ENCODE results near the gene ADGRL3.
"Not testable (repeated sequence)": the region's sequence is repeated elsewhere in the genome, so short reads cannot be mapped to it uniquely, and the experiment has no call there.

Gene ADGRL3

DNA sequence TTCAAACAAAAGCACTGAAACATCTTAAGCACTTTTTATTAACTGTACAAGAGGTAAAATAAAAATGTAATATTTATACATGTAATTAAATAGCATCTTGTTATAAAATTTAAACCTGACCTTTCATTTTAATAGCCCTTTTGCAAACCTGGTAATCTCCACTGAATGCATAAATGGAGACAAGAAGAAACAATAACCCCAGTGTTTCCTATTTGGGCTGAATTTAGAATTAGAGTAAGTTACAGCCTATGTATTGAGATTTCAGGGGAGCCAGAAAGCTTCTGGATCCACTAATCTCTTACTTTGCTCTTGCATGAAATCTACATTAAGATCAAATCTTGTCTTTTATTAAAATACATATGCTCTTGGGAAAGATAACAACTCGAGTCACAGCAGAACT, 261.8 kb downstream of the ADGRL3 start:
- Mint-ChIP-seq H3K36me3 (no peaks in the 10 kb centered on the region), H3K4me1 (no peaks in the 10 kb centered on the region), H3K27me3 (no peaks in the 10 kb centered on the region), H3K27ac (no peak overlapping the region), H3K9me3 (peaks cover 2 to 4% of the 10 kb centered on the region in 2 donors), H3K4me3 (no peak overlapping the region)
- DNase-seq (no peak), ATAC-seq (replicated peaks) (no peak)

DNA sequence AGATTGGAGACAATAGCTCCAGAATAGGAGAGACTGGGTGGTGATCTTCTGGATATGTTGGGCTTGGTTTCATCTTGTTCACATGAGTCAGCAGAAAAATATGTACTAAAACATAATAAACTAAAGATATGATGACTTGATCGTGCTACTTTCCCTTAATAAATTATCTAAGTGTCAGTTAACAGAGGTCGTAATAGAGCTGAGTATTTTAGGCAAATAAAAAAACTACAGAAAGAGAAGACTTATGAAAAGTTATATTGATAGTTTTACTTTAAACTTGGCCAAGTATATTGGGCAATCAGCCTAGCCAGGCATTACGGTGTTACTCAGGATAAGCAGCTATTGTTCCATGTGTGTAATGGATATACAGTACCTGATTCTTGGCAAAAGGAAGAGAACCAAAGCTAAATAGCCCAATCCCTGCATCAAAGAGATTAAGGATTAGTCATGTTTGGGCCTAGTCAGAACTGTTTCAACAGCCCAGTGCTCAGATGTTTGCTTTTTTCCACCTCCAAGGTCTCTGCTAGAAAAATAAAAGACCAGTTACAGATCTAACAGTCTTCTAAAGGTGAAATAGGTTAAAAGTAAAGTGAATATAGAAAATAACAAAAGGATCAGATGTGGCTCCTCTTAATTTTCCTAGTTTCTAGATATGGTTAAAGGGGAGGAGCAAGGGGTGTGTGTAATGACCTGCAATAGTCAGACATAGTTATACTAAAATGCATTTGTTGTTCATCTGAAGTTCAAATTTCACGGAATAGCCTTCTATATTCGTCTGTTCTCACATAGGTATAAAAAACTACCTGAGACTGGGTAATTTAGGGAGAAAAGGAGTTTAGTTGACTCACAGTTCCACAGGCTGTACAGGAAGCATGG, 262.6 kb downstream of the ADGRL3 start:
- Mint-ChIP-seq H3K27me3 (no peaks in the 10 kb centered on the region), H3K4me1 (no peaks in the 10 kb centered on the region), H3K4me3 (no peak overlapping the region), H3K36me3 (no peaks in the 10 kb centered on the region), H3K9me3 (peaks cover 2 to 4% of the 10 kb centered on the region in 2 donors), H3K27ac (no peak overlapping the region)
- DNase-seq: no peak
- no peak for ATAC-seq (replicated peaks)

DNA sequence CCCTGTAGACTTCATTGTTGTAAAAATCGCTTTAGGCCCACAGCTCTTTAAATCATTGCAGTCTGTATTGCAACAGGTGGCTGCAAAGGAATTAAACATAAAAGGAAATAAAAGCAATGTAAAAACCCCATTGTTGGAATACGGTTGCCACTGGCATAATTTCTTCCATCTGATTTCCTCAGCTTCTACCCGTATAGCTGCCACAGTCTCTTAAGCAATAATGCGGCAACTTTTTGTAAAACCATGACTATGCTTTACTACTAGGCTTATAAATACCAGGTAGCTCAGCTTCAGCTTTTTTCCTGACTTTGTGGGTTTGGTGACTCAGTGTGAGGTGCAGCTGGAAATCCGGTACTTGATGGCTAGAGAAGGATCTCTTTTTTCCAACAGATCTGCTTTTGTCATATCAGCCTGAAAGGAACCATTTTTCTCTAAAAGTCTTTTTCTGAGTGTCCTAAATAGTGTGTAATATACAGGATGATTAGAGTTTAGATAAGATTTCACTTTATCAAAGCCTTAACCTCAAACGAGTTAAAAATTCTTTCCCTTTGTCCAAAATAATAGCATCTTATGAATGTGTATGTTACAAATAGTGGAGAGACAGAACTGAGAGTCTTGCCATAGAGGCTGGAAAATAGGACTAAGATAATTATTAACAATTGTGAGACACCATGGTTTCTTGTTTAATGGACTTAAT, 268.0 kb downstream of the ADGRL3 start:
- Mint-ChIP-seq H3K4me1 (no peaks in the 10 kb centered on the region), H3K9me3 (peaks cover 0 to 2% of the 10 kb centered on the region in 2 donors), H3K27me3 (no peaks in the 10 kb centered on the region), H3K4me3 (no peak overlapping the region), H3K27ac (no peak overlapping the region), H3K36me3 (no peaks in the 10 kb centered on the region)
- no peak for DNase-seq
- ATAC-seq (replicated peaks): no peak

DNA sequence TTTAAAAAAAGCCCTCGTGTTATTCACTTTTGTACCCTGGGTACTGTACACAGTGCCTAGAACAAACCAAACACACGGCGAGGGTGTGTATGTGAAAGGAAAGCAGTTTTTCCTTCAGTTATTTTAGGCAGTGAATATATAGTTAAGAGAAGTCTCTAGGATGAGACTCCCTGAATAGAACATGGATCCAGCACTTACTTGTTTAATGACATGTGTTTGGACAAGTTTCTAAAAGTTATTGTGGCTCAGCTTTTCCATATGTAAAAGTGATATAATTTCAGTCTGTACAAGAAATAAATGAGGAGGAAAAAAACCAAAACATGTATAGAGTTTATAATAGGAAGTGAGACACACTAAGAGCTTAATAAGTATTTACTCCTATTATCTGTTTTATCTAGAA, 273.2 kb downstream of the ADGRL3 start:
- no peak for DNase-seq
- Mint-ChIP-seq H3K4me1 (no peaks in the 10 kb centered on the region), H3K4me3 (no peak overlapping the region), H3K27me3 (no peaks in the 10 kb centered on the region), H3K36me3 (no peaks in the 10 kb centered on the region), H3K27ac (no peak overlapping the region), H3K9me3 (no peaks in the 10 kb centered on the region)
- ATAC-seq (replicated peaks): no peak

DNA sequence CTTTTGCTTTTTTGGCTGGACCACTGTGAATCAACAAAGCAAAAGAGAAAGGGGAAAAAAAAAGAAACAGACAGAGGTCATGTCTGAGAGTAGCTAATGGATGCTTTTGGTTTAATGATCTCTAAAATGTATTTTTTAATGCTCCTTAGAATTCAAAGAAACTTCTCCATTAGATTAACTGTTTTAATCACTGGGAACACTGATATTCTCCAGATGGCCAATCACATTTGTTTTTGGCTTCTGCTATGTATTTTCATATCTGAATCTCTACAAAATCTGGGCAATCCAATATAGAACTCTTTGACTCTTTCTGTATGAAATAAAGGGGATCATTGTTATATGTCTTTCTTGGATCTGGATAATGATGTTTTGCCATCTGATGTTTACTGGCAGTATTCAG, 278.2 kb downstream of the ADGRL3 start:
- H3K36me3 Mint-ChIP-seq: no peaks in the 10 kb centered on the region
- no peaks in the 10 kb centered on the region for H3K27me3 Mint-ChIP-seq
- DNase-seq (no peak), ATAC-seq (replicated peaks) (no peak)
- no peak overlapping the region for H3K27ac Mint-ChIP-seq
- no peak overlapping the region for H3K4me3 Mint-ChIP-seq
- H3K4me1 Mint-ChIP-seq: no peaks in the 10 kb centered on the region
- no peaks in the 10 kb centered on the region for H3K9me3 Mint-ChIP-seq

DNA sequence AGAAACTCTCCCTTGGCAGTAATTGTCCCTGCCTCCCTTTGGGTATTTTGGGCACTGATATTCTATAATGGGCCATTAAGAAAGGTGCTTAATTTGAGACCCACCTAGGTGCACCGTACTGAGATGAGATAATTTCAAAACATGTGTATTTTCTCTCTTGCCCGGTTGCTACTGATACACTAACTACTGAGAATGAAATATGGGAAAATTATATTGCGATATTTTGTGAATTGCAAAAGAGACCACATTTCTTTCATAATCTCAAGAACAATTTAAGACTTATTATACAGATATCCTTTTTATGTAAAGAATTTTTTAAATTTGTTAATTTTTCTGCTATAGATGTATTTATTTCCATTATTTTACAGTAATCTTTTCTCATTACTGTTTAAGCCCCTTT, 284.9 kb downstream of the ADGRL3 start:
- DNase-seq (no peak), ATAC-seq (replicated peaks) (no peak)
- H3K4me3 Mint-ChIP-seq: no peak overlapping the region
- no peak overlapping the region for H3K27ac Mint-ChIP-seq
- H3K9me3 Mint-ChIP-seq: peaks cover 0 to 2% of the 10 kb centered on the region in 2 donors
- H3K27me3 Mint-ChIP-seq: no peaks in the 10 kb centered on the region
- H3K4me1 Mint-ChIP-seq: no peaks in the 10 kb centered on the region
- no peaks in the 10 kb centered on the region for H3K36me3 Mint-ChIP-seq

DNA sequence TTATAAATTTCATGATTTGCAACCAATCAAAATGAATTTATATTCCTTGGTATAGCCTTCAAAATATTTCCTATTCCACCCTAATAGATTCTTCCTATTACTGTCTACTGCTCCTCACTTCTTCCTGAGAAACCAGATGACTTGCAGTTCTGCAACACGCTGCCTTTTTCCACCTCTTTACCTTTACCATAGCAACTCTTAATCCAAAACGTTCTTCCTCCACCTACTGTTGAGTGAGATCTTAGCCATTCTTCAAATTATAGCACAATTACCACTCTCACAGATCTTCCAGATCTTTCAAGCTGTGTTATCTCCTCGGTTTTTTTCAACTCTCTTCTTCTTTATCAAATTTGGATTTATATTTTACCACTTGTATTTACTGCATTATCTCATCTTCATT, 289.8 kb downstream of the ADGRL3 start:
- no peaks in the 10 kb centered on the region for H3K4me1 Mint-ChIP-seq
- DNase-seq: no peak
- no peak for ATAC-seq (replicated peaks)
- H3K27me3 Mint-ChIP-seq: no peaks in the 10 kb centered on the region
- H3K4me3 Mint-ChIP-seq: no peak overlapping the region
- H3K27ac Mint-ChIP-seq: no peak overlapping the region
- H3K36me3 Mint-ChIP-seq: no peaks in the 10 kb centered on the region
- peaks cover 0 to 2% of the 10 kb centered on the region in 2 donors for H3K9me3 Mint-ChIP-seq

DNA sequence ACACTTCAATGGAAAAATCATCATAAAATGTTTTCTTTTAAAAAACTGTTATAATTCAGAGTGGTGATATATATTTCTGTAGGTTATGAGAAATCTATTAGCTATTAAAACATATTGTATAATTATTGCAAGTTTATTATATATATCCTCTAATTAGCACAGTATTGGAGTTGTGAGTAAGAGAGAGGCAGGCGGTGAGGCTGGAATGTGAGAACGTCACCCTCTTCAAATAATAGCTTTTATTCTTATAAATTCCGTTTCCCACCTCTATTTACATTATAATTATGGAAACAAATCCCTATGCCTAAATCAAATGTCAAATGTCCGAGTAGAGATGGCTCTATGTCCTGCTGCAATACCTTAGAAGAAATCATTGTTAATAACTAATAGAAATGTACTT, 292.9 kb downstream of the ADGRL3 start:
- no peak for DNase-seq
- Mint-ChIP-seq H3K9me3 (peaks cover 0 to 2% of the 10 kb centered on the region in 2 donors), H3K4me3 (no peak overlapping the region), H3K27me3 (no peaks in the 10 kb centered on the region), H3K4me1 (no peaks in the 10 kb centered on the region), H3K36me3 (no peaks in the 10 kb centered on the region), H3K27ac (no peak overlapping the region)
- no peak for ATAC-seq (replicated peaks)

DNA sequence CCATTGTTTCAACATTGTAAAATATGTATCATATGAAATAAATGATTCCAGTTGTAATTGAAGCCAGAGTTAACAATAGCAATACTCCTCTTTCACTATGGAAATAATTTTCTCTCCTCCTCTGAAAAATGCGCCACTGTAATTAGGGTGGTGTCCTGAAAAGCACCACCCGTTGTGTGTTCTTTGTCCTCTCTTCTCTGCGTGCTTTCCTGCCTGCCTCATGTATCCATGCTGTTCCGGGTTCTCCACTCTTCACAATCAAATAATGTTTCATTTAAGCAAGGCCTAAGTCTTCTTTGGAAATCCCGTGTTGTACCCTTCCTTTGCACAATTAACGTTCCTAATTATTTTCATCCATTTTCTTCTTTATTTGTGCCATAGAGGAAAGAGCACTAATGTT, 293.3 kb downstream of the ADGRL3 start:
- no peaks in the 10 kb centered on the region for H3K4me1 Mint-ChIP-seq
- H3K36me3 Mint-ChIP-seq: no peaks in the 10 kb centered on the region

DNA sequence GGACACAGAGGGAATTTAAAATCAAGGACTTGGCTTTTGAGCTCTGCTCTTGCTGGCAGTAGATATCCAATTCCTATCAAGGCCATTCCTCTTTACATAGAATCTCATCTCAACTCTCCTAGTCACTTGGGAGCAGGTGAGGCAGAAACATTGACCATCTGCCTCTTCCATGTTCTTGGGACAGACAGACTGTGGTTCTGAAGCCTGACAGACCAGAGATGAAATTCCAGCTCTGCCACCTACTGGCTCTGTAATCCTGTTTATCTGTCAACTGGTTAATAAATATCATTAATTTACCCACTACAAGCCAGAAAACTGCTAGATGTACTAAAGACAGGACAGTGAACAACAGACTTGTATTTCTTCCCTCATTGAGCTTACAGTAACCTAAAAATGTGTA, 300.8 kb downstream of the ADGRL3 start:
- ATAC-seq (replicated peaks): no peak
- H3K4me1 Mint-ChIP-seq: no peaks in the 10 kb centered on the region
- no peaks in the 10 kb centered on the region for H3K36me3 Mint-ChIP-seq

More for the DNA sequence above, 293.3 kb downstream of the ADGRL3 start:
- no peak for DNase-seq
- Mint-ChIP-seq H3K4me3 (no peak overlapping the region), H3K9me3 (peaks cover 0 to under 1% of the 10 kb centered on the region in 2 donors), H3K27me3 (no peaks in the 10 kb centered on the region), H3K27ac (no peak overlapping the region)
- no peak for ATAC-seq (replicated peaks)

DNA sequence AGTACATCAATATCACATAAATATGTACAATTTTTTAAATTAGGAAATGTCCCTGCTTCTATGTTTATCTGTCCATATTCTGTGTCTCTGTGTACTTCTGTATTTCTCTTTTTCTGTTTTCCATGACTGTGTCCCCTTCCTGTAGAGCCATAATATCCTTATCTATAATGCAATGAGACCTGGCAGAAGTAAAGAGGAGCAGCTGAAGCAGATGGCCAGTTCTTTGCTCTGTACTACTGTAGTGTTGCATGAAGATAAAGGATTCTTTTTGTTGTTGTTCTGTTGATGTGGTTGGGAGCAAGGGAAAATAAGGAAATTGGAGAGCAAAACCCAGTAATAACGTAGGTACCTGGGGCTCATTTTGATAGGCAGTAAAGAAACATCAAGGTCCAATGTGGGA, 301.7 kb downstream of the ADGRL3 start:
- Mint-ChIP-seq H3K4me3 (no peak overlapping the region), H3K27me3 (no peaks in the 10 kb centered on the region), H3K36me3 (no peaks in the 10 kb centered on the region)

More for the DNA sequence above, 300.8 kb downstream of the ADGRL3 start:
- Mint-ChIP-seq H3K27me3 (no peaks in the 10 kb centered on the region), H3K27ac (no peak overlapping the region), H3K9me3 (peaks cover 1 to 4% of the 10 kb centered on the region in 2 donors), H3K4me3 (no peak overlapping the region)
- DNase-seq: no peak

DNA sequence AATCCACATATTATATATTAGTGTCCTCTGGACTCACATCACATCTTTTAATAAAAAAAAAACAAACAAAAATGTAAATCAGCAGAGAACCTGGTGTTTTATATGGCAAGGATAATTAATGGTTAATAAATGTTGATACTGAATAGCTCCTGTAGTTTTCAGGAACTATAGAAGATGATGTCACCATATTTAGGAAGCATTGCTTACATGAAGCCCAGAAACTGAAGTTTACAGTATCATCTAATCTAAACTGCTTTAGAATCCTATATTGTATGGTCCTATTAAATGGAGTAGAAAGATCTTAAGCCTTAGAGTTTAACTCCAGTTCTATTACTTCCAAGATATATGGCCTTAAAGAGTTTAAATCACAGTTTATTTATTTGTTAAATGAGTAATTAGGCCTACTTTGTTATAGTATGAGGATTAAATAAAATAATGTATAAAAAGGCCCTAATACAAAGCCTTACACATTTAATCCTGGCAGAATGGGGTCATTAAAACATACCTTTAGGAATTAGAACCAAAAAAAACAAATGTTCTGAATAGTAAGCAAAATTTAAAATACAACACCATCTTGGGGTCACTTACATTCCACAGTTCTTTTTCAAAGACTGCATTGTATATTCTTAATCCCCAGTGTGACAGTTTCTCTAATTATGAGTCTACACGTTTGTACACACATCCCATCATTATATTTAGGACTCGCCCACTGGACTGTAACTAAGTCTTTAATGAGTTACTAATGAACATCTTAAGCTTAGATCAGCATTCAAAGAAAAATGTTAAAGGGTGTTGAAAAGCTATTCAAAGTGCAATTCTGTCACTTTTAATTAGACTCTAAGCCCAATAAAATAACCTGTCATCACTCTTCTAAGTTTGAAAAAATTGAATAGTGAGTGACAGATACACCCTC, 305.9 kb downstream of the ADGRL3 start:
- no peak overlapping the region for H3K27ac Mint-ChIP-seq
- H3K4me3 Mint-ChIP-seq: no peak overlapping the region
- H3K4me1 Mint-ChIP-seq: no peaks in the 10 kb centered on the region
- H3K9me3 Mint-ChIP-seq: peaks cover 5 to 8% of the 10 kb centered on the region in 2 donors
- no peaks in the 10 kb centered on the region for H3K36me3 Mint-ChIP-seq
- ATAC-seq (replicated peaks): no peak
- DNase-seq: no peak
- H3K27me3 Mint-ChIP-seq: no peaks in the 10 kb centered on the region

More for the DNA sequence above, 301.7 kb downstream of the ADGRL3 start:
- no peaks in the 10 kb centered on the region for H3K4me1 Mint-ChIP-seq
- ATAC-seq (replicated peaks) (no peak), DNase-seq (no peak)
- peaks cover 1 to 4% of the 10 kb centered on the region in 2 donors for H3K9me3 Mint-ChIP-seq
- H3K27ac Mint-ChIP-seq: no peak overlapping the region

DNA sequence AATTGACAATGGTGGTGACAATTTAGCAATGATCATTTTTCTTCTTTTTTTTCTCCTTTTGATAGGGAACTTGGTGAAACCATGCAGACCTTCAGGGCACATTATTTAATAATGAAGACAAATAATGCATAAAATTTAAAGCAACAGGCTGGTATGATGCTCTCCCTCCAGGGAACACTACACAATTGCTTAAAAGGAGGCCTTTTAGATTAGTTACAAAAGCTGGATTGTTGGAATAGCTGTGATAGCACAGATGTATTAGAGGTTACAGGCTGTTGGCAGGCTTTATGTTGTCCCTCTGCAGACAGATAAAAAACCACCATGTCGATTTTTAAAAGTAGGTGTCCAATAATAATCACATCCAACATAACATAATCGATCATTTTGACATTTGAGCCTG, 307.0 kb downstream of the ADGRL3 start:
- H3K9me3 Mint-ChIP-seq: peaks cover 4 to 5% of the 10 kb centered on the region in 2 donors
- H3K4me1 Mint-ChIP-seq: no peaks in the 10 kb centered on the region
- H3K36me3 Mint-ChIP-seq: no peaks in the 10 kb centered on the region
- no peak for ATAC-seq (replicated peaks)
- no peaks in the 10 kb centered on the region for H3K27me3 Mint-ChIP-seq
- no peak for DNase-seq
- no peak overlapping the region for H3K4me3 Mint-ChIP-seq
- no peak overlapping the region for H3K27ac Mint-ChIP-seq

DNA sequence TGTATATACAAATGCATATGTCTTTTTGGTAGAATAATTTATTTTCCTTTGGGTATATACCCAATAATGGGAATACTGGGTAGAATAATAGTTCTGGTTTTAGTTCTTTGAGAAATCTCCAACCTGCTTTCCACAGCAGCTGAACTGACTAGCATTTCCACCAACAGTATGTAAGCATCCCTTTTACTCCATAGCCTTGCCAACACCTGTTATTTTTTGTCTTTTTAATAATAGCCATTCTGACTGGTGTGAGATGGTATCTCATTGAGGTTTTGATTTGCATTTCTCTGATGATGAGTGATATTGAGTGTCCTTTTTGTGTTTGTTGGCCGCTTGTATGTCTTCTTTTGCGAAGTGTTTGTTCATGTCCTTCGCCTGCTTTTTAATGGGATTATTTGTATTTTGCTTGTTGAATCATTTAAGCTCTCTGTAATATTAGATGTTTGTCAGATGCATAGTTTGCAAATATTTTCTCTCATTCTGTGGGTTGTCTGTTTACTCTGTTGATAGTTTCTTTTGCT, 309.7 kb downstream of the ADGRL3 start:
- DNase-seq, H3K27ac Mint-ChIP-seq, H3K4me1 Mint-ChIP-seq: not testable (repeated sequence)

More for the DNA sequence above, 309.7 kb downstream of the ADGRL3 start:
- H3K9me3 Mint-ChIP-seq; H3K36me3 Mint-ChIP-seq; ATAC-seq (replicated peaks); H3K27me3 Mint-ChIP-seq; H3K4me3 Mint-ChIP-seq: not testable (repeated sequence)

All from stimulated activated naive B cell treated with anti-CD40 and anti-IgM and Interleukin-4, amounts not matched to agents 10 μg/mL and 1 μg/mL and 100 μg/mL, for 72 hours (primary cell).